Progenitor cell of endocrine pancreas (in vitro differentiated cells): Measurements from ENCODE around the gene UGT1A1. TPM values are rescaled to one million over a fixed set of nuclear protein-coding genes. Genes with fewer than 3 reads are reported as not detected.
"Not testable (repeated sequence)": the region's sequence is repeated elsewhere in the genome, so short reads cannot be mapped to it uniquely, and the experiment has no call there.

Experiments used
- DNase-seq: peaks from one replicate; pipeline ENCODE4 v3.0.0; 2021; ENCODE audit warnings: low spot score; ENCODE audit not compliant: unreplicated experiment
- H3K27ac Mint-ChIP-seq: 2 replicates; pipeline ENCODE4 v1.8.0; 2021; ENCODE audit warnings: mild to moderate bottlenecking, moderate library complexity, mixed read lengths
- H3K27me3 Mint-ChIP-seq: 2 replicates; pipeline ENCODE4 v1.8.0; 2021; ENCODE audit warnings: mixed read lengths
- H3K36me3 Mint-ChIP-seq: 2 replicates; pipeline ENCODE4 v1.8.0; 2022; ENCODE audit warnings: mixed read lengths; ENCODE audit not compliant: insufficient read depth
- H3K4me1 Mint-ChIP-seq: 2 replicates; pipeline ENCODE4 v1.8.0; 2021; ENCODE audit warnings: low read depth, mixed read lengths
- H3K4me3 Mint-ChIP-seq: 2 replicates; pipeline ENCODE4 v1.8.0; 2021; ENCODE audit warnings: low read depth, mild to moderate bottlenecking, moderate library complexity, mixed read lengths
- H3K9me3 Mint-ChIP-seq: 2 replicates; pipeline ENCODE4 v1.8.0; 2021; ENCODE audit warnings: low read depth, mixed read lengths
- CTCF ChIP-seq: fragments of 200-600 bp; sonication (generic); IDR thresholded peaks from one replicate; pipeline ENCODE4 v1.5.0; 2021; ENCODE audit warnings: antibody characterized with exemption, mild to moderate bottlenecking; ENCODE audit not compliant: unreplicated experiment
- total RNA-seq: library from RNA; stranded (reverse); gene quantifications from 2 replicates; pipeline ENCODE4 v1.2.1, GENCODE V29; 2021

UGT1A1 gene
- total RNA-seq, 1 donor from 2014 or later = not detected

GRCh38 chr2:233718552-233718951 is 41.5 kb upstream of the UGT1A1 start, which contains the start of gene UGT1A4:
Gene UGT1A4, plus strand, starts transcription at chr2:233718736. Its CDS starts 85 bp downstream, at chr2:233718821.
- H3K27ac Mint-ChIP-seq = no peak within 1 kb of the TSS
- H3K4me3 Mint-ChIP-seq = no peak within 1 kb of the TSS
- peaks cover 12% of the 10 kb centered on the region for H3K9me3 Mint-ChIP-seq
- H3K36me3 Mint-ChIP-seq = peaks cover 2% of the 10 kb centered on the region
- no peak for TF ChIP-seq CTCF
- DNase-seq = no peak
- H3K4me1 Mint-ChIP-seq = peaks cover 5% of the 10 kb centered on the region
- H3K27me3 Mint-ChIP-seq = peaks cover 5% of the 10 kb centered on the region

DNA sequence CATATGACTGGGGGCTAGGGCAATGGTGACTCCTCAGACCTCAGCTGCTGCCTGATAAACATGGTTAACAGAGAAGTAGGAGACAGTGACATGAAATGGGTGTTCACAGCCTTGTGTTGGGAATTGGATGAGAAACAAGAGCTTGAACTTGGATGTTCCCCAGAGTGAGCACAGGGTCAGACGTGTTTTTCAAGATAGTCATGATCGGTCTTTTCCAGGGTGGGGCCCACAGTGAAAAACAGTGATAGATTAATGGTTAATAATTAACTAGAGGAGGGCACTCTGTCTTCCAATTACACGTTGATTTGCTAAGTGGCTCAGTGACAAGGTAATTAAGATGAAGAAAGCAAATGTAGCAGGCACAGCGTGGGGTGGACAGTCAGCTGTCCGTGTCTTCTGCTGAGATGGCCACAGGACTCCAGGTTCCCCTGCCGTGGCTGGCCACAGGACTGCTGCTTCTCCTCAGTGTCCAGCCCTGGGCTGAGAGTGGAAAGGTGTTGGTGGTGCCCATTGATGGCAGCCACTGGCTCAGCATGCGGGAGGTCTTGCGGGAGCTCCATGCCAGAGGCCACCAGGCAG is 31.3 kb upstream of the UGT1A1 start, which contains the start of gene UGT1A3:
UGT1A3 (plus strand) TSS at position 320 of the 579 bp plus-strand sequence; CDS start at position 405, 85 bp downstream.
- no peak for DNase-seq
- no peak for TF ChIP-seq CTCF
- H3K36me3 Mint-ChIP-seq = no peaks in the 10 kb centered on the region
- no peak within 1 kb of the TSS for H3K27ac Mint-ChIP-seq
- H3K9me3 Mint-ChIP-seq = peaks cover 5% of the 10 kb centered on the region
- peaks cover 9% of the 10 kb centered on the region for H3K4me1 Mint-ChIP-seq
- H3K4me3 Mint-ChIP-seq = no peak within 1 kb of the TSS
- no peaks in the 10 kb centered on the region for H3K27me3 Mint-ChIP-seq

- H3K4me3 Mint-ChIP-seq, DNase-seq, H3K27ac Mint-ChIP-seq, H3K36me3 Mint-ChIP-seq, H3K27me3 Mint-ChIP-seq: not testable (repeated sequence)
- peaks cover 11% of the 10 kb centered on the region for H3K4me1 Mint-ChIP-seq
- peaks cover 13% of the 10 kb centered on the region for H3K9me3 Mint-ChIP-seq
Observed at GRCh38 chr2:233736868-233737653, 23.0 kb upstream of the UGT1A1 start.

DNA sequence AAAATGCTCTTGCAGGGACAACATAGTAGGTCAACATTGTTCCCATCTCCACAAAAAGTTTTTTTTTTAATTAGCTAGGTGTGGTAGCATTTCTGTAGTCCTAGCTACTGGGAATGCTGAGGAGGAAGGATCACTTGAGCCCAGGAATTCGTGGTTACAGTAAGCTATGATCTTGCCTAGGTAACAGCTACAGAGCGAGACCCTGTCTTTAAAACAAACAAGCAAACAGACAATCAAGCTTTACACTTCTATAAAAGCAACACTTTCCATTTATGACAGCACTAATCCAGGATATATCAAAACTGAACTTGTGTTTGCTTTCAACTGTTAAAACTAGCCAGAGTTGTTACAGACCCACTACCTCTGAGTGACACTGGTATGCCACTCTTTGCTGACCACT is 19.2 kb upstream of the UGT1A1 start:
- Mint-ChIP-seq H3K36me3 (no peaks in the 10 kb centered on the region), H3K4me1 (peaks cover 4% of the 10 kb centered on the region), H3K27me3 (peaks cover 4% of the 10 kb centered on the region), H3K4me3 (no peak overlapping the region), H3K27ac (no peak overlapping the region), H3K9me3 (peaks cover 13% of the 10 kb centered on the region)
- no peak for DNase-seq
- TF ChIP-seq CTCF = no peak

DNA sequence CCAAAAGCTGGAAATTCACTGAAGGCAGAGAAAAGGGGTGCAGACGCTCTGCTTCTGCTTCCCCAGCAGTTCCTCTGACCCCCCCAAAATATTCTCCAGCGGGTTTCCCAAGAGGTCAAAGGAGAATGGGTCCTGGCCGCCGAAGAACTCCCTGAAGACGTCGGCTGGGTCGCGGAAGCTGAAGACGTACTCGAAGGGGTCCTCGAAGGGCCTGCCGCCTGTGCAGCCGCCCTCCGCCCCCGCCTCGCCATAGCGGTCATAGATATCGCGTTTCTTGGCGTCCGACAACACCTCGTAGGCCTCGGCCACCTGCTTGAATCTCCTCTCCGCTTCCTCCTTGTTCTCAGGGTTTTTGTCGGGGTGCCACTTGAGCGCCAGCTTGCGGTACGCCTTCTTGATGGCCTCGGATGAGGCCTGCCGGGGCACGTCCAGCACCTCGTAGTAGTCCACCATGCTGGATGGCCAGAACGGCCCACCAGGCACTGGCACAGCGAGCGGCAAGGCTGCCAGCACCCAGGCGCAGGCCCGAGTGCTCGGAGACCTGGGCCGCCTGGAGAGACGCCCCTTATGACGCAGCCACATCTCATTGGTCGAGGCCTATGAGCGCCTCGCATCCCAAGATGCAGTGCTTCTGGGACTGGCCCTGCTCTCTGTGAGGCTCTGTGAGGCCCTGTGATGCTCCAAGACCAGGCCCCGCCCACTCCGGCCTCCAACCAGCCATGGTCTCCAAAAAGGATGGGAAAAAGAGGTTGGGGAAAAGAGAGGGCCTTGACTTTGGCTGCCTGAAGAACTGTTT is 16.4 kb upstream of the UGT1A1 start:
- TF ChIP-seq CTCF = no peak
- no peaks in the 10 kb centered on the region for H3K36me3 Mint-ChIP-seq
- DNase-seq = no peak
- H3K27me3 Mint-ChIP-seq = peaks cover 8% of the 10 kb centered on the region
- H3K4me3 Mint-ChIP-seq = no peak overlapping the region
- H3K27ac Mint-ChIP-seq = no peak overlapping the region
- H3K9me3 Mint-ChIP-seq = peaks cover 15% of the 10 kb centered on the region
- peaks cover 4% of the 10 kb centered on the region for H3K4me1 Mint-ChIP-seq
